OCI-LY7 (cell line): ENCODE measurements around the gene RAPGEF4.

Source experiments
- EZH2phosphoT487 ChIP-seq: fragments of 200-600 bp; sonication (generic); IDR thresholded peaks from 2 replicates; pipeline ENCODE4 v1.6.1; 2018; ENCODE audit warnings: low read depth, borderline replicate concordance, mild to moderate bottlenecking, mixed run types, antibody characterized with exemption, low read length, moderate library complexity, mixed read lengths
- TF ChIP-seq, protein P1 (sequence below): fragments of 200-600 bp; sonication (generic); conservative IDR thresholded peaks from 2 replicates; pipeline ENCODE4 v1.5.1; 2014; ENCODE audit warnings: mild to moderate bottlenecking, antibody characterized with exemption, low read length, moderate library complexity, mixed read lengths

DNA sequence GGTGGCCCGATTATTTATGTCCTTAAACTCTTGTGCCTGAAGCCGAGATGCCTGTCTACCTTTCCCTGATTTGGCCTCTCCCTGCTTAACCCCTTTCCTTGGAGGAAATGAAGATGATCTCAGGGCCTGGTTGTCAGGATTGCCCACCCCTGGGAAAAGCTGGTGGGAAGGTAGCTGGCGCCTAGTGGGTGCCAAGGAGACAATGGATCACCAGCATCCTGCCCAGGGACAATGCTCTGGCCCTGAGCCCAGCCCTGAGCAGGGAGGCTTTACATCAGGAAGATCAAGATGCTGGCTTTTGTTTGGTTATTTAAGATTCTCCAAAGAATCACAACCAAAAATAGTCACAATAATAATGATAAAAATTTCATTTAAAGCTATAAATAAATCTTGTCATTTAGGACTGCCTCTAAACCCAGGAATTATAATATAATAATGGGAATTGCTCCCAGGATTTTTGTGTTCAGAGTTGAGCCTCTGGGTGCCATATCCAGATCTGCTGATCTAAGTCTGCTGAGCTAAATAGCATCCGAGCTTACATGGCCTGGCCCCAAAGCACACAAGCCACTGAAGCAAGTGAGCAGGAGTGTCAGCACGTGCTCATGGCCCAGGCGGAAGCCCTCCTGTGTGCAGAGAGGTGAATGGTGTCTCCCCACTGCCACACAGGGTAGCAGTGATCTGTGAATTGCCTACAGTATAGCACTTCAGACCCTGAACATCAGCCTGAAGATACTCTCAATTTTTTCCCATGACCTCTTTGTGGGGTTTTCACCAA lies 282.2 kb downstream of the RAPGEF4 start:
- TF ChIP-seq, protein P1, sequence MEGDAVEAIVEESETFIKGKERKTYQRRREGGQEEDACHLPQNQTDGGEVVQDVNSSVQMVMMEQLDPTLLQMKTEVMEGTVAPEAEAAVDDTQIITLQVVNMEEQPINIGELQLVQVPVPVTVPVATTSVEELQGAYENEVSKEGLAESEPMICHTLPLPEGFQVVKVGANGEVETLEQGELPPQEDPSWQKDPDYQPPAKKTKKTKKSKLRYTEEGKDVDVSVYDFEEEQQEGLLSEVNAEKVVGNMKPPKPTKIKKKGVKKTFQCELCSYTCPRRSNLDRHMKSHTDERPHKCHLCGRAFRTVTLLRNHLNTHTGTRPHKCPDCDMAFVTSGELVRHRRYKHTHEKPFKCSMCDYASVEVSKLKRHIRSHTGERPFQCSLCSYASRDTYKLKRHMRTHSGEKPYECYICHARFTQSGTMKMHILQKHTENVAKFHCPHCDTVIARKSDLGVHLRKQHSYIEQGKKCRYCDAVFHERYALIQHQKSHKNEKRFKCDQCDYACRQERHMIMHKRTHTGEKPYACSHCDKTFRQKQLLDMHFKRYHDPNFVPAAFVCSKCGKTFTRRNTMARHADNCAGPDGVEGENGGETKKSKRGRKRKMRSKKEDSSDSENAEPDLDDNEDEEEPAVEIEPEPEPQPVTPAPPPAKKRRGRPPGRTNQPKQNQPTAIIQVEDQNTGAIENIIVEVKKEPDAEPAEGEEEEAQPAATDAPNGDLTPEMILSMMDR: no peak
- no peak for TF ChIP-seq EZH2phosphoT487
